NCI-H2081 treated with DMSO at 0.1 percent for 48 hours (cell line): ENCODE data around the gene PRPF38A.

Source experiments
- DNase-seq: peaks from one replicate; lab custom pipeline; 2025; lab: John Stamatoyannopoulos, UW

The PRPF38A gene

DNA sequence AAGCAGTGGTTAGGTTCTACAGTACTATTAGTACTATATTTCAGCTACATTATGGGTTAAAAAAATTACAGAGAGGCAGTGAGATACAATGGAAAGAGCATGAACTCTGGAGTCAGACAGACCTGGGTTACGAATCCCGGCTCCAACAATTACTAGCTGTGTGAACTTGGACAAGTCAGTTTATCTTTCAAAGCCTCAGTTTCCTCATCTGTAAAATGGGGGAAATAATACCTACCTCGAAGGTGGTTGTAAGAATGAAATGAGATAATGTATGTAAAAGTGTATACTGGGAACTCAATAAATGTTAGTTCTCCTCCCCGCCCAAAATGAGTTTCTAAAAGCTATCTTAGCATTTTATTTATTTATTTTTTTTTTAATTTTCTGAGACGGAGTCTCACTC is 59.5 kb downstream of the PRPF38A start:
- DNase-seq = no peak

DNA sequence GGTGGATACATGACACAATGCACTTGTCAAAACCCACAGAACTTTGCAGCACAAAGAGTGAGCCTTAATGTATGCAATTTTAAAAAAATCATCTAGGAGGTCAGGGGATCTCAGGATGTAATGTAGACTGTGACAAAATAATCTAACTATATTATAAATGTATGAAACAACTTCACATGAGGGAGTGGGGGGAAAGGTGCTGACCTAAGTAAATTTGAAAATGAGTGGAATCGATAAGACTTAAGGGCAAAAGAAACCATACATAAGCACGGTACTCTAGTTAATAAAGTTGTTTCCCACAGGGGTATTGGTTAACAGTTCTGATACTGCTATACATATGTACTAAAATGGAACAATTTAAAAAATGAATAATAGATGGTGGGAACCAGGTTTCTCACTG is 64.7 kb downstream of the PRPF38A start:
- DNase-seq = no peak
